Lower lobe of right lung (tissue), 2 donors: ENCODE measurements around the gene RRP1B. TPM values are rescaled to one million over a fixed set of nuclear protein-coding genes. Genes with fewer than 3 reads are reported as not detected.
A peak's percentile ranks its signal among the peaks of the same experiment; 100 is the strongest.

Experiments used
- ATAC-seq, 2 donors: fragments of 200-7000 bp; cut with Tn5 transposase; one replicate each; pipeline ENCODE4 v1.9.1; 2020 to 2022; ENCODE audit warnings: mild to moderate bottlenecking in 2 of 2, moderate library complexity in 2 of 2
- DNase-seq: peaks from one replicate; pipeline ENCODE4 v3.0.0-alpha.2; 2020
- H3K27ac ChIP-seq: fragments of 200-600 bp; one replicate; pipeline ENCODE4 v1.8.0; 2022
- H3K27me3 ChIP-seq: fragments of 200-600 bp; one replicate; pipeline ENCODE4 v1.8.0; 2022; ENCODE audit warnings: low read depth
- H3K36me3 ChIP-seq: fragments of 200-600 bp; one replicate; pipeline ENCODE4 v1.8.0; 2022; ENCODE audit warnings: mild to moderate bottlenecking
- H3K4me1 ChIP-seq: fragments of 200-600 bp; one replicate; pipeline ENCODE4 v1.8.0; 2022
- H3K4me3 ChIP-seq: fragments of 200-600 bp; one replicate; pipeline ENCODE4 v1.8.0; 2022; ENCODE audit warnings: mild to moderate bottlenecking
- H3K9me3 ChIP-seq: fragments of 200-600 bp; one replicate; pipeline ENCODE4 v1.8.0; 2022
- intact Hi-C: fragments of 100-400 bp; cut with DNase I; formaldehyde crosslinking; loops from one replicate; pipeline ENCODE4 v1.11.0; 2022
- total RNA-seq: library from RNA; stranded (reverse); fragmentation: NEBNext Ultra II Directional; extraction: Animal tissue kit (Norgen Biotek cat#: 25700); gene quantifications from one replicate; pipeline ENCODE4 v1.2.1, GENCODE V29; 2021
- TF ChIP-seq, protein P1 (sequence below): fragments of 200-600 bp; IDR thresholded peaks from one replicate; pipeline ENCODE4 v1.8.0; 2022; ENCODE audit warnings: antibody characterized with exemption, mild to moderate bottlenecking
- donor health status: DM: no; HTN: yes; CAD: no; lungs with severe emphysema.

RRP1B gene
- total RNA-seq, 1 donor from 2014 or later = 18.1 TPM

DNA sequence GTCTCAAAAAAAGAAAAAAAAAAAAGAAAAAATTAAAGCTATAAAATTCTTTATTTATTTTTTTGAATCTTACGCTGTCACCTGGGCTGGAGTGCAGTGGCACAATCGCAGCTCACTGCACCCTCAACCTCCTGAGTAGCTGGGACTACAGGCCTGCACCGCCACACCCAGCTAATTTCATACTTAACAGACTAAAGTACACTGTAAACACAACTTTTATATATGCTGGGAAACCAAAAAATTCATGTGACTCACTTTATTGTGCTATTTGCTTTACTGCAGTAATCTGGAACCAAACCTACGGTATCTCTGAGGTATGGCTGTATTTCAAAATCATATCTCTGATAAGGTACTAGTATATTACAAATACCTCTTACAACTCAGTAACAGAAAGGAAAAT lies 40.4 kb upstream of the RRP1B start:
- intact Hi-C loops = no loop called here
- ATAC-seq = peak; percentile 74 to 82

DNA sequence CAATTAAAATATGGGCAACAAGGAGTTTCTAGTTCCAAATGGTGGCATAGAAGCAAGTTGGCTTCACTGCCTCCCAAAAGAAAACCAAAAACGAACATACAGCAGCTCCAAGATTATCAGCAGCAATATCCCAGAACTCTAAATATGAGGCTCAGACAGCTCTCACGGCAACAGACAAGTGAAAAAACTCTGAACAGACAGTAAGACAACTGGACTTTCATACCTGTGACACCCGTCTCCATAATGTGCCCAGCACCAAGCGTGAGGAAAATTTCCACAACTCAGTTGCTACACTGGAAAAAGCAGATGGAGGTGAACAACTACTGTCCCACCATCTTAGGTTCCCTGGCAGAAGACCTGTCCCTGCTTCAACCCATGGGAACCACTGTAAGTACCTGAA lies 40.0 kb upstream of the RRP1B start:
- Histone ChIP-seq H3K4me3 (no peak overlapping the region), H3K27ac (no peak overlapping the region), H3K27me3 (no peaks in the 10 kb centered on the region), H3K4me1 (no peaks in the 10 kb centered on the region), H3K36me3 (no peaks in the 10 kb centered on the region), H3K9me3 (peaks cover 17% of the 10 kb centered on the region)
- intact Hi-C loops = no loop called here
- ATAC-seq = no peak
- DNase-seq = no peak
- TF ChIP-seq, protein P1, sequence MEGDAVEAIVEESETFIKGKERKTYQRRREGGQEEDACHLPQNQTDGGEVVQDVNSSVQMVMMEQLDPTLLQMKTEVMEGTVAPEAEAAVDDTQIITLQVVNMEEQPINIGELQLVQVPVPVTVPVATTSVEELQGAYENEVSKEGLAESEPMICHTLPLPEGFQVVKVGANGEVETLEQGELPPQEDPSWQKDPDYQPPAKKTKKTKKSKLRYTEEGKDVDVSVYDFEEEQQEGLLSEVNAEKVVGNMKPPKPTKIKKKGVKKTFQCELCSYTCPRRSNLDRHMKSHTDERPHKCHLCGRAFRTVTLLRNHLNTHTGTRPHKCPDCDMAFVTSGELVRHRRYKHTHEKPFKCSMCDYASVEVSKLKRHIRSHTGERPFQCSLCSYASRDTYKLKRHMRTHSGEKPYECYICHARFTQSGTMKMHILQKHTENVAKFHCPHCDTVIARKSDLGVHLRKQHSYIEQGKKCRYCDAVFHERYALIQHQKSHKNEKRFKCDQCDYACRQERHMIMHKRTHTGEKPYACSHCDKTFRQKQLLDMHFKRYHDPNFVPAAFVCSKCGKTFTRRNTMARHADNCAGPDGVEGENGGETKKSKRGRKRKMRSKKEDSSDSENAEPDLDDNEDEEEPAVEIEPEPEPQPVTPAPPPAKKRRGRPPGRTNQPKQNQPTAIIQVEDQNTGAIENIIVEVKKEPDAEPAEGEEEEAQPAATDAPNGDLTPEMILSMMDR = no peak

More for the DNA sequence above, 40.4 kb upstream of the RRP1B start:
- Histone ChIP-seq H3K27me3 (no peaks in the 10 kb centered on the region), H3K36me3 (no peaks in the 10 kb centered on the region), H3K27ac (no peak overlapping the region), H3K4me3 (no peak overlapping the region), H3K9me3 (peaks cover 17% of the 10 kb centered on the region), H3K4me1 (no peaks in the 10 kb centered on the region)
- no peak for DNase-seq
- TF ChIP-seq, protein P1 = no peak

DNA sequence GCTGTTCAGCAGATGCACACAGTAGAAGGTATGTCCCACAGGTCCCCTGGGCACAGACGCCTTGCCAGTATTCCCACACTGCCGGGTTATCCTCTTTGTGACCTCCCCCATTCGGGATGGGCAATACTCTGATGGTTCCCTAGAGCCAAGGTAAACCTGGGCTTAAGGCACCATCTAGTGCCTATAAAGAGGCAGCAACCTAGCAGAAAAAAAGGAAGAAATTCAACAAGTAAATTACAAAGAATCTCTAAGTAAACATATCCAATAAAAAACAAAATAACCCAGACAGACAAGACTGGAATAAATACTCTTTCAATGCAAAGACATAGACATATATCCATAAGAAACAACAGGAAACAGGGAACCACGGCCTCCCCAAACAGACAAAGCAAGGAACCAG lies 39.5 kb upstream of the RRP1B start:
- Histone ChIP-seq H3K27ac (no peak overlapping the region), H3K36me3 (no peaks in the 10 kb centered on the region), H3K4me3 (no peak overlapping the region), H3K4me1 (no peaks in the 10 kb centered on the region), H3K27me3 (no peaks in the 10 kb centered on the region), H3K9me3 (peaks cover 17% of the 10 kb centered on the region)
- DNase-seq (no peak), ATAC-seq (peak in 1 of 2 donors; percentile 11)
- intact Hi-C loops = no loop called here
- TF ChIP-seq, protein P1 = no peak

DNA sequence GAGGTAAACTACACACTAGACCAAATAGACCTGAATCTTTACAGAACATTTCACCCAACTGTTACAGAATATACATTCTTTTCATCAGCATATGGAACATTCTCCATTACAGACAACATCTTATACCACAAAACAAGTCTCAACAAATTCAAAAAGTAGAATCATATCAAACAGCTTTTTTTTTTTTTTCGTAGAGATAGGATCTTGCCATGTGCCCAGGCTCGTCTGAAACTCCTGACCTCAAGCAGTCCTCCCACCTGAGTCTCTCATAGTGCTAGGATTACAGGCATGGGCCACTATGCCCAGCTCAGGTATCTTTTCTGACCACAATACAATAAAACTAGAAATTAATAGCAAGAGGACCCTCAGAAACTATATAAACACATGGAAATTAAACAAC lies 36.6 kb upstream of the RRP1B start:
- TF ChIP-seq, protein P1 = no peak
- intact Hi-C loops = no loop called here

DNA sequence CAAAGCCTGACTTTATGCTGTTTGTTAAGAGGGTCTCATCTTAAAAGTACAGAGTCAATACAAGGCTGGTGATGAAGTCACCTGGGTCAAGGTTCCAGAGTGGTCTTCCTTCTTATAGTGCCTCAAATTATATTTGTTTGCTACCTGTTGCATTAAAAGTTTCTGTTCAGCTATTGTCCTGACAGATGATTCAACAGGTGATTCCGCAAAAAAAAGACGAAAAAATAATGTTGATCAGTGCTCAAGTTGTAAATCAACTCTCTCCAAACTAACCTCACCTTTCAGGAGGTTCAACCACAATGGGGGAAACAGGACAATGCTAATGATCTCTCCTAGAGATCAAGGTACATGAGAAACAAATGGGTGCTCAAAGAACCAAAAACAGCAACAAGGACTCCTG lies 35.8 kb upstream of the RRP1B start:
- Histone ChIP-seq H3K4me3 (no peak overlapping the region), H3K27me3 (no peaks in the 10 kb centered on the region), H3K36me3 (no peaks in the 10 kb centered on the region), H3K27ac (no peak overlapping the region), H3K9me3 (peaks cover 17% of the 10 kb centered on the region), H3K4me1 (no peaks in the 10 kb centered on the region)
- ATAC-seq = no peak
- no peak for DNase-seq
- TF ChIP-seq, protein P1 = no peak
- intact Hi-C loops = no loop called here

More for the DNA sequence above, 36.6 kb upstream of the RRP1B start:
- Histone ChIP-seq H3K4me3 (no peak overlapping the region), H3K27ac (no peak overlapping the region), H3K4me1 (no peaks in the 10 kb centered on the region), H3K27me3 (no peaks in the 10 kb centered on the region), H3K9me3 (peaks cover 17% of the 10 kb centered on the region), H3K36me3 (no peaks in the 10 kb centered on the region)
- no peak for DNase-seq
- ATAC-seq = no peak

DNA sequence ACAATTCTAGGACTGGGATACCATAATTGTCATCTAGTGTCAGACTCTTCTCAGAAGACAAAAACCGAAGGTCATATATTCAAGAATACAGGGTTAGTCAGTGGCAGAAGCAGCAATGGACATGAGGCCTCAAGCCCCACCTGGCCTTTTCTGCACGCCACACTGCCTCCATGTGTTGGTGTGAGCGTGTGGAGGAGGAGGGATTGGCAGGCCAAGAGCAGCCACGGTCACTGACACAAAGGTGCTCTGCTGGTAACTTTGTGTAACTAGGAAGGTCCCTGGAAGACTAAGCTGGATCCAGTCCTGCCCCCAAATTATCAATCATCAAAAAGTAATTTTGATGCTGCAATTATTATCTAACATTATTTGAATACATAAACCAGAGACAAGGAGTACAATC lies 35.0 kb upstream of the RRP1B start:
- TF ChIP-seq, protein P1 = no peak
- intact Hi-C loops = no loop called here
- peaks cover 17% of the 10 kb centered on the region for H3K9me3 ChIP-seq

More for the DNA sequence above, 35.0 kb upstream of the RRP1B start:
- Histone ChIP-seq H3K36me3 (no peaks in the 10 kb centered on the region), H3K27me3 (no peaks in the 10 kb centered on the region), H3K4me3 (no peak overlapping the region), H3K4me1 (no peaks in the 10 kb centered on the region), H3K27ac (no peak overlapping the region)
- ATAC-seq (no peak), DNase-seq (no peak)
